Cardiac ventricle fibroblast (primary cell): Measurements from ENCODE around the gene BZW2. TPM values are rescaled to one million over a fixed set of nuclear protein-coding genes. Genes with fewer than 3 reads are reported as not detected.

Source experiments
- total RNA-seq: library from RNA; depleted of rRNA; stranded (reverse); fragments of >200 nt; gene quantifications from 2 replicates; pipeline ENCODE4 v1.2.3, GENCODE V29; 2015

BZW2 gene
- 63.0 and 78.5 TPM in 2 replicates for total RNA-seq

DNA sequence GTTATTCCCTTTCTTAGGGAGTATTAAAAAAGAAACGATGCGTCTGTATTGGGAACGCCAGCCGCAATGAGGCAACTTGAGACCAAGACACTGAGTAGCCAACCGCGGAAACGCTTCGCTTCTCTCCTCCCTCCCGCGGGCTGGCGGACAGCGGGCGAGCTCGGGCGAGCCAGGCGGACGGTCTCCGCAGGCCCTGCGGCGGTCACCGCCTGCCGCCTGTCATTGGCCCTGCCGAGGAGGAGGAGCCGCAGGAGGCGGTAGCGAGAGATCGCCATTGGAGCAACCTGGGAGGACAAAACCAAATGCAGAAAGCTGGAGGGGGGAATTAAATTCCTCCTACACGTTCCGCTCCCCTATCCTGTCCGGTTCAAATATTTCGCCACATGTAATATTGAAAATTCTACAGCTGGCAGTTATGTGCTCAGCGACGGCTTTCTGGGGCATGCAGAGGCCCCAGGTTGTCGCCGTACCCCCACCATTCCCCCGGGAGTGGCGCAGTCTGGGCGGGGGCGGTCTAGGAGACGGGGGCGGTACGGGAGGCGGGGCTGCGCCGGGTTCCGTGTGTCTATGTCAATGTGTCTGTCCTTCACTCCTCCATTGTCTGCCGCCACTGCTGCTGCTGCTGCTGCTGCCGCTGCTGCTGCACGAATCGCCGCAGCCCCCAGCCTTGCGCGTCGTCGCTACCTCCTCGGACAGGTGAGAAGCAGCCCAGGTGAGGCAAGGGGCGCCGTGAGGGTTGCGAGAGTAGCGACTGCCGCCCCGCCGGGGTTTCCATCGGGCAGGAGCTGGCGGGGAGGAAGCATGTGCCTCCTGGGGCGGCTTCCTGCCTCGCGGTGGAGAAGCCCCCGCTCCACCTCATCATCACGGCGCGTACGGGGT, at the start of gene BZW2, which contains the start of gene ANKMY2:
Gene BZW2, plus strand, starts transcription at position 589 of the 879 bp plus-strand sequence. CDS start 19,263 bp downstream, outside the sequence.
Gene ANKMY2, minus strand, starts transcription at position 162 of the 879 bp plus-strand sequence. CDS start 181 bp downstream, outside the sequence.

DNA sequence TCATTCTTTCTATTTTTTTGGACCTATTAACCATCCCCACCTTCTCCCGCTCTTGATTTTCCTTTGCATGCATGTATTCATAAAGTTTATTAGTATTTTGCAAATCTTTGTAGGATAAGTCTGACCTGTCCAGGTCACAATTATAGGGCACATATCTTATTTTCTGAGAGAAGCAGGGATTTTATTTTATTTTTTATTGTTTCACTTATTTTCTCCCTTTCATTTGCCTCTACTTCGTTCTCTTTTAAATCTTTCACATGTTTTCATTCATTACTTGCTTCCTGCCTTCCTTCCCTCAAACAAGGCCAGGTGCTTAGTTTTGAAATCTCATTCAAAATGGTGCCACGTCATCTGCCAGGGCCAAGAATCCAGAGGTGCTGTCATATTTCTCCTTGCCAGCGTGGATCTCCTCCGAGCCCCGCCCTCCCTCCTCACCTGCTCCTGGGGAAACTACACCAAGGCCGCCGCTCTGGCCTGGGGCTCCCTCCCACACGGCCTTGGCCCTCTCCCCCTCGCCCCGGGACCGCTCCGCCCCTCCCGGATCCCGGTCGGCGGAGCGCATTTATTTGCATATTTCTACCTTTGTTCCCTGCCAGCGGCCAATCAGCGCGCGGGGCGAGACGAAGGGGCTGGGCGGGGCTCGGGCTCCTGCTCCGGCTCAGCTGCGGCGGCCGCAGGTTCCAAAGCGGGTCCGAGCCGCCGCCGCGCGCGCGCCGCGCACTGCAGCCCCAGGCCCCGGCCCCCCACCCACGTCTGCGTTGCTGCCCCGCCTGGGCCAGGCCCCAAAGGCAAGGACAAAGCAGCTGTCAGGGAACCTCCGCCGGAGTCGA, 107.3 kb downstream of the BZW2 start, which contains the start of gene TSPAN13:
Gene TSPAN13, plus strand, starts transcription at position 654 of the 830 bp plus-strand sequence. CDS start 213 bp downstream, outside the sequence.

Other genes with a start within 250 kb of the BZW2 start
- gene CRPPA, start 224.6 kb upstream of the BZW2 start, total RNA-seq = 1.5 and 1.7 TPM in 2 replicates
- gene SOSTDC1, start 180.4 kb upstream of the BZW2 start, total RNA-seq = not detected in 2 replicates
- gene LRRC72, start 119.4 kb upstream of the BZW2 start, total RNA-seq = not detected in 2 replicates
- gene ANKMY2, start 427 bp upstream of the BZW2 start, total RNA-seq = 11.4 and 12.2 TPM in 2 replicates
- gene TSPAN13, start 107.6 kb downstream of the BZW2 start, total RNA-seq = 5.6 and 7.5 TPM in 2 replicates
- not detected in 2 replicates for gene AGR2, start 158.8 kb downstream of the BZW2 start, total RNA-seq
- not detected in 2 replicates for gene AGR3, start 235.8 kb downstream of the BZW2 start, total RNA-seq